H1 (cell line): Measurements from ENCODE around the gene SNX20. TPM values are rescaled to one million over a fixed set of nuclear protein-coding genes. Genes with fewer than 3 reads are reported as not detected.
A peak's percentile ranks its signal among the peaks of the same experiment; 100 is the strongest.

ENCODE experiments used
- CTCF ChIA-PET: fragments of 300-600 bp; sonication (Branson Sonifier 250); formaldehyde crosslinking; loops from one replicate; lab custom pipeline; 2021; ENCODE audit not compliant: partially characterized antibody; lab: Charles Lee
- POLR2A ChIA-PET: fragments of 300-600 bp; sonication (Branson Sonifier 250); formaldehyde crosslinking; loops from one replicate; lab custom pipeline; 2021; ENCODE audit warnings: inconsistent platforms; ENCODE audit not compliant: partially characterized antibody; lab: Charles Lee
- DNase-seq, 2 experiments: peaks; one replicate each; pipeline versions ENCODE4 v3.0.0 to v3.0.0-alpha.2; 2010 to 2022; ENCODE audit warnings: low spot score in 2 of 2, low read depth in 1 of 2, mixed read lengths in 1 of 2
- FAIRE-seq: peaks from 2 replicates; lab custom pipeline; 2011; peaks lifted over from hg19 to GRCh38; lab: Jason Lieb, UNC
- H2AFZ ChIP-seq: 2 replicates; pipeline ENCODE4 v1.8.1; 2012; ENCODE audit warnings: low read length, inconsistent platforms
- H2AK5ac ChIP-seq: 2 replicates; pipeline ENCODE4 v1.6.1; 2013; ENCODE audit warnings: low read depth, low read length
- H2BK120ac ChIP-seq: replicated peaks from 2 replicates; pipeline ENCODE3; 2013; ENCODE audit warnings: low read depth, low read length, inconsistent platforms
- H2BK12ac ChIP-seq: 2 replicates; pipeline ENCODE4 v1.6.1; 2013; ENCODE audit warnings: low read depth, low read length
- H2BK15ac ChIP-seq: 2 replicates; pipeline ENCODE4 v1.6.1; 2013; ENCODE audit warnings: low read length
- H2BK20ac ChIP-seq: 2 replicates; pipeline ENCODE4 v1.6.1; 2013; ENCODE audit warnings: low read length
- H2BK5ac ChIP-seq: 2 replicates; pipeline ENCODE4 v1.6.1; 2013; ENCODE audit warnings: low read depth, low read length
- H3K14ac ChIP-seq: 2 replicates; pipeline ENCODE4 v1.6.1; 2013; ENCODE audit warnings: inconsistent platforms; ENCODE audit not compliant: insufficient read length
- H3K18ac ChIP-seq: 2 replicates; pipeline ENCODE4 v1.6.1; 2013; ENCODE audit warnings: low read length; ENCODE audit errors: extremely low read depth
- H3K23ac ChIP-seq: 2 replicates; pipeline ENCODE4 v1.6.1; 2013; ENCODE audit warnings: inconsistent platforms; ENCODE audit not compliant: insufficient read length
- H3K23me2 ChIP-seq: 2 replicates; pipeline ENCODE4 v1.6.1; 2013; ENCODE audit warnings: low read depth, low read length
- H3K27ac ChIP-seq: 2 replicates; pipeline ENCODE4 v1.6.1; 2011; ENCODE audit warnings: low read depth, low read length, inconsistent platforms
- H3K27me3 ChIP-seq, 4 experiments: replicated peaks in 1 of 4; 1 replicate in 1 of 4; 2 replicates in 3 of 4; pipeline versions ENCODE4 v1.6.1 to v1.8.1; 2011 to 2013; ENCODE audit warnings: low read length in 3 of 4, mild to moderate bottlenecking in 3 of 4, inconsistent platforms in 2 of 4, mixed read lengths in 2 of 4, moderate library complexity in 1 of 4; ENCODE audit not compliant: control insufficient read depth in 3 of 4, insufficient read depth in 3 of 4; ENCODE audit errors: extremely low read depth in 1 of 4
- H3K36me3 ChIP-seq, 4 experiments: 2 replicates each; pipeline versions ENCODE4 v1.6.1 to v1.8.1; 2011 to 2013; ENCODE audit warnings: mild to moderate bottlenecking in 4 of 4, low read length in 3 of 4, moderate library complexity in 2 of 4, control low read depth in 1 of 4, inconsistent platforms in 1 of 4; ENCODE audit not compliant: insufficient read depth in 4 of 4, control insufficient read depth in 2 of 4
- H3K4ac ChIP-seq: replicated peaks from 2 replicates; pipeline ENCODE3; 2013; ENCODE audit warnings: low read length, low read depth, mixed read lengths, inconsistent platforms; ENCODE audit not compliant: insufficient read length
- H3K4me1 ChIP-seq, 4 experiments: replicated peaks in 1 of 4; 1 replicate in 1 of 4; 2 replicates in 3 of 4; pipeline versions ENCODE4 v1.6.1 to v1.8.1; 2011 to 2013; ENCODE audit warnings: low read length in 3 of 4, inconsistent platforms in 2 of 4, mixed read lengths in 1 of 4; ENCODE audit not compliant: insufficient read depth in 4 of 4, control insufficient read depth in 3 of 4
- H3K4me2 ChIP-seq, 2 experiments: 2 replicates each; pipeline versions ENCODE4 v1.6.1 to v1.8.1; 2011 to 2013; ENCODE audit warnings: low read depth in 2 of 2, low read length in 2 of 2, control low read depth in 1 of 2, inconsistent platforms in 1 of 2, mild to moderate bottlenecking in 1 of 2; ENCODE audit not compliant: insufficient read depth in 1 of 2
- H3K4me3 ChIP-seq, 4 experiments: fragments of 200-600, 300-600 bp in 1 of 4; sonication (generic), shearing (Covaris generic), sonication (Bioruptor Twin) in 1 of 4; 2 replicates each; pipeline versions ENCODE4 v1.5.1 to v1.8.1; 2011 to 2016; ENCODE audit warnings: low read length in 4 of 4, low read depth in 3 of 4, control low read depth in 2 of 4, inconsistent platforms in 2 of 4, mild to moderate bottlenecking in 2 of 4, mixed read lengths in 1 of 4, moderate library complexity in 1 of 4; ENCODE audit not compliant: insufficient read depth in 2 of 4; ENCODE audit errors: extremely low read depth in 1 of 4
- H3K56ac ChIP-seq: replicated peaks from 2 replicates; pipeline ENCODE3; 2013; ENCODE audit warnings: low read depth, mild to moderate bottlenecking, mixed read lengths, low read length, inconsistent platforms; ENCODE audit not compliant: insufficient read length
- H3K79me1 ChIP-seq: 2 replicates; pipeline ENCODE4 v1.6.1; 2013; ENCODE audit warnings: low read depth, low read length, control low read depth
- H3K79me2 ChIP-seq, 2 experiments: 2 replicates each; pipeline versions ENCODE4 v1.6.1 to v1.8.1; 2012 to 2013; ENCODE audit warnings: low read length in 2 of 2, mild to moderate bottlenecking in 2 of 2, inconsistent platforms in 1 of 2; ENCODE audit not compliant: insufficient read depth in 2 of 2, control insufficient read depth in 1 of 2
- H3K9ac ChIP-seq, 4 experiments: replicated peaks in 1 of 4; 1 replicate in 1 of 4; 2 replicates in 3 of 4; pipeline versions ENCODE4 v1.6.1 to v1.8.1; 2011 to 2013; ENCODE audit warnings: low read depth in 3 of 4, low read length in 3 of 4, control low read depth in 2 of 4, mild to moderate bottlenecking in 2 of 4, moderate library complexity in 2 of 4, inconsistent platforms in 1 of 4; ENCODE audit errors: extremely low read depth in 1 of 4
- H3K9me3 ChIP-seq, 2 experiments: 2 replicates each; pipeline versions ENCODE4 v1.6.1 to v1.8.1; 2012 to 2013; ENCODE audit warnings: mild to moderate bottlenecking in 2 of 2, moderate library complexity in 2 of 2, control low read depth in 1 of 2, inconsistent platforms in 1 of 2, low read depth in 1 of 2, low read length in 1 of 2, mixed read lengths in 1 of 2; ENCODE audit not compliant: insufficient read depth in 2 of 2
- H4K20me1 ChIP-seq, 2 experiments: replicated peaks in 1 of 2; 2 replicates each; pipeline versions ENCODE3 to v1.8.1; 2011 to 2013; ENCODE audit warnings: inconsistent platforms in 2 of 2, low read length in 2 of 2, mild to moderate bottlenecking in 1 of 2; ENCODE audit not compliant: insufficient read depth in 2 of 2, control insufficient read depth in 1 of 2
- H4K5ac ChIP-seq: 2 replicates; pipeline ENCODE4 v1.6.1; 2013; ENCODE audit warnings: low read length, low read depth, mixed read lengths, inconsistent platforms; ENCODE audit not compliant: insufficient read length
- H4K8ac ChIP-seq: 2 replicates; pipeline ENCODE4 v1.8.0; 2013; ENCODE audit warnings: mild to moderate bottlenecking, moderate library complexity, low read length, inconsistent platforms; ENCODE audit not compliant: insufficient read depth; ENCODE audit errors: extremely low read depth
- H4K91ac ChIP-seq: replicated peaks from 2 replicates; pipeline ENCODE3; 2013; ENCODE audit warnings: low read length, mixed read lengths, inconsistent platforms; ENCODE audit not compliant: insufficient read length
- CTCF ChIP-seq, 3 experiments: IDR thresholded peaks; 1 replicate in 2 of 3; 2 replicates in 1 of 3; pipeline versions ENCODE4 v1.5.1 to v1.6.1; 2011; ENCODE audit warnings: low read length in 3 of 3, mild to moderate bottlenecking in 3 of 3, inconsistent platforms in 2 of 3, low read depth in 1 of 3, moderate library complexity in 1 of 3; ENCODE audit not compliant: insufficient read depth in 1 of 3; ENCODE audit errors: control extremely low read depth in 1 of 3
- EGR1 ChIP-seq: IDR thresholded peaks from 2 replicates; pipeline ENCODE4 v1.6.1; 2011; ENCODE audit warnings: low read depth, low read length, borderline replicate concordance
- HDAC6 ChIP-seq: IDR thresholded peaks from one replicate; pipeline ENCODE4 v1.7.1; 2012; ENCODE audit warnings: low read depth, mild to moderate bottlenecking, inconsistent platforms, low read length, moderate library complexity
- JUND ChIP-seq: IDR thresholded peaks from 2 replicates; pipeline ENCODE4 v1.6.1; 2011; ENCODE audit warnings: mild to moderate bottlenecking, improper control_type of control experiment, low read length
- NRF1 ChIP-seq: IDR thresholded peaks from 2 replicates; pipeline ENCODE4 v1.6.1; 2011; ENCODE audit warnings: mild to moderate bottlenecking, low read depth, low read length, improper control_type of control experiment
- YY1 ChIP-seq: IDR thresholded peaks from 2 replicates; pipeline ENCODE4 v1.6.1; 2011; ENCODE audit warnings: low read depth, mild to moderate bottlenecking, low read length
- WGBS, 2 experiments: shearing (Covaris generic) in 1 of 2; methylation state at CpG; one replicate each; pipeline versions ENCODE4 v1.1.6 to v1.1.7; 2013 to 2015; ENCODE audit warnings: low lambda C conversion rate in 2 of 2, mixed read lengths in 2 of 2, inconsistent platforms in 1 of 2, low coverage in 1 of 2, missing lambda C conversion rate in 1 of 2; ENCODE audit not compliant: insufficient replicate concordance in 2 of 2, insufficient coverage in 1 of 2, insufficient read length in 1 of 2; ENCODE audit errors: extremely low coverage in 1 of 2, missing lambda C conversion rate in 1 of 2; 5-methylcytosine and 5-hydroxymethylcytosine counted together
- polyA plus RNA-seq, 7 experiments: library from polyadenylated mRNA; depleted of rRNA in 3 of 7; stranded (reverse) in 5 of 7; unstranded in 2 of 7; fragments of >200 nt in 5 of 7; fragments of 200-250 nt in 2 of 7; gene quantifications; 1 replicate in 5 of 7; 2 replicates in 1 of 7; 4 replicates in 1 of 7; pipeline versions ENCODE4 v1.2.1 to v1.2.3, GENCODE V29; 2011 to 2013; ENCODE audit warnings: missing spikeins in 2 of 7, mixed read lengths in 2 of 7
- total RNA-seq: library from RNA; stranded (reverse); fragmentation: NEBNext Ultra II Directional; extraction: Animal tissue kit (Norgen Biotek cat#: 25700); gene quantifications from 2 replicates; pipeline ENCODE4 v1.2.1, GENCODE V29; 2021

Gene SNX20
- total and polyA plus RNA-seq, 2 of the 8 experiments (the other 6 are each of a cell fraction or from before 2014, with no cell fraction given) = not detected

GRCh38 chr16:50668368-50669008 is 12.6 kb downstream of the SNX20 start:
- CTCF ChIA-PET = interaction anchor here (0.6 to 21.1 kb wide), 42 partner anchors 7 to 382 kb away, joined by 3 to 279 read pairs (median 5); partner anchors contain the start of genes CYLD and SNX20
- Histone ChIP-seq H3K27me3 (0 out of 7 replicates have a peak, but pooled peaks cover 0 to 3% (median 0%) of the 10 kb centered on the region in 4 experiments), H2BK15ac (no peak overlapping the region), H3K18ac (no peak overlapping the region), H2BK12ac (no peak overlapping the region), H3K79me2 (no peaks in the 10 kb centered on the region), H3K36me3 (no peaks in the 10 kb centered on the region), H2AK5ac (no peak overlapping the region), H3K23ac (no peak overlapping the region), H4K20me1 (no peaks in the 10 kb centered on the region), H3K4me1 (peaks cover 0 to 2% (median 0%) of the 10 kb centered on the region in 4 experiments; a peak in 1 of 7 replicates), H3K4me2 (no peak overlapping the region; a peak in 1 of 4 replicates), H2BK20ac (no peak overlapping the region), H4K91ac (no peak overlapping the region), H3K14ac (no peak overlapping the region), H3K4me3 (no peak overlapping the region), H4K8ac (no peak overlapping the region), H3K9me3 (peaks cover 13 to 16% of the 10 kb centered on the region in 2 experiments), H2BK5ac (no peak overlapping the region)
- POLR2A ChIA-PET = no interaction called here
- 76% methylated on average over 5 of the region's 5 CpGs; no CpG with 5 or more reads in 1 of the 2 experiments for WGBS, 2 experiments
- peak in 2 of 3 experiments; percentile 21 to 38; a peak in 2 of 4 replicates for TF ChIP-seq CTCF (IDR thresholded peaks at IDR 0.05; ENCODE audit: control extremely low read depth in 1 of 3, insufficient read depth in 1 of 3, low read depth in 1 of 3, low read length in 3 of 3)
- no peak for TF ChIP-seq NRF1
- no peak for TF ChIP-seq JUND
- no peak for TF ChIP-seq YY1
- TF ChIP-seq EGR1 = no peak
- TF ChIP-seq HDAC6 = no peak
- TF ChIP-seq, all 59 proteins: peak for 1
- no peak overlapping the region for H2BK120ac ChIP-seq
- no peaks in the 10 kb centered on the region; the same call in 1 of the 2 replicates for H3K23me2 ChIP-seq
- H3K56ac ChIP-seq = no peak overlapping the region
- no peak overlapping the region for H3K27ac ChIP-seq
- FAIRE-seq (no peak), DNase-seq (no peak)
- no peak overlapping the region for H3K9ac ChIP-seq
- H4K5ac ChIP-seq = no peak overlapping the region
- no peak overlapping the region for H2AFZ ChIP-seq
- no peaks in the 10 kb centered on the region for H3K79me1 ChIP-seq
- no peak overlapping the region for H3K4ac ChIP-seq
